HepG2 (cell line): ENCODE results near the gene PM20D1.

Experiments
- ATF1 ChIP-seq: IDR thresholded peaks from 2 replicates; pipeline ENCODE4 v1.6.1; 2016; ENCODE audit warnings: mild to moderate bottlenecking, control low read depth
- CTCF ChIP-seq: sonication (generic); formaldehyde crosslinking; IDR thresholded peaks from 2 replicates; pipeline ENCODE4 v1.5.0; 2020; ENCODE audit warnings: mild to moderate bottlenecking, missing genetic modification reagents, moderate library complexity
- FIP1L1 ChIP-seq: fragments of 200-400 bp; formaldehyde crosslinking; IDR thresholded peaks from 2 replicates; pipeline ENCODE4 v1.6.1; 2018; ENCODE audit warnings: low read depth, mild to moderate bottlenecking, low read length, moderate library complexity, borderline replicate concordance; ENCODE audit not compliant: insufficient read depth
- PAXIP1 ChIP-seq: sonication (generic); formaldehyde crosslinking; conservative IDR thresholded peaks from 2 replicates; pipeline ENCODE4 v1.4.0; 2020; ENCODE audit warnings: mild to moderate bottlenecking, missing genetic modification reagents, moderate library complexity
- TOE1 ChIP-seq: sonication (generic); formaldehyde crosslinking; IDR thresholded peaks from 2 replicates; pipeline ENCODE4 v1.4.0; 2020; ENCODE audit warnings: mild to moderate bottlenecking, missing genetic modification reagents
- ZNF24 ChIP-seq: fragments of 450-650 bp; IDR thresholded peaks from 2 replicates; pipeline ENCODE4 v1.6.1; 2017; ENCODE audit warnings: antibody characterized with exemption, mild to moderate bottlenecking
- ZNF879 ChIP-seq: sonication (generic); formaldehyde crosslinking; IDR thresholded peaks from 2 replicates; pipeline ENCODE4 v1.8.1; 2023; ENCODE audit warnings: missing genetic modification reagents

GRCh38 chr1:205780335-205780734, 69.6 kb downstream of the PM20D1 start:
- no peak for TF ChIP-seq FIP1L1
- no peak for TF ChIP-seq ZNF24
- TF ChIP-seq TOE1, result no peak
- no peak for TF ChIP-seq ATF1
- no peak for TF ChIP-seq CTCF
- no peak for TF ChIP-seq ZNF879
- TF ChIP-seq PAXIP1 (CRISPR knock-in tag), result no peak
